Esophagus muscularis mucosa (tissue), 4 donors: Measurements from ENCODE around the gene EFNB3. TPM values are rescaled to one million over a fixed set of nuclear protein-coding genes. Genes with fewer than 3 reads are reported as not detected.

Experiments used
- DNase-seq: peaks from one replicate; pipeline ENCODE4 v3.0.0-alpha.2; 2017; ENCODE audit errors: extremely low spot score
- H3K27ac ChIP-seq, 4 donors: fragments of 200-600 bp; sonication (generic); replicated peaks in 1 of 4; 1 replicate in 3 of 4; 2 replicates in 1 of 4; pipeline ENCODE4 v1.5.1; 2016 to 2019; ENCODE audit warnings: mild to moderate bottlenecking in 1 of 4
- H3K27me3 ChIP-seq, 4 donors: fragments of 200-600 bp; sonication (generic); one replicate each; pipeline versions ENCODE4 v1.5.1 to v1.6.0; 2016 to 2019
- H3K36me3 ChIP-seq, 4 donors: fragments of 200-600 bp; sonication (generic); one replicate each; pipeline ENCODE4 v1.5.1; 2016 to 2019
- H3K4me1 ChIP-seq, 4 donors: fragments of 200-600 bp; sonication (generic); one replicate each; pipeline ENCODE4 v1.5.1; 2016 to 2019
- H3K4me3 ChIP-seq, 4 donors: fragments of 200-600 bp; sonication (generic); 1 replicate in 2 of 4; 2 replicates in 2 of 4; pipeline ENCODE4 v1.5.1; 2016 to 2019; ENCODE audit warnings: mild to moderate bottlenecking in 4 of 4, moderate library complexity in 1 of 4
- H3K9me3 ChIP-seq, 4 donors: fragments of 200-600 bp; sonication (generic); 1 replicate in 3 of 4; 2 replicates in 1 of 4; pipeline ENCODE4 v1.5.1; 2016 to 2019
- CTCF ChIP-seq, 3 experiments: fragments of 200-600 bp in 2 of 3; fragments of 450-650 bp in 1 of 3; sonication (generic) in 2 of 3; IDR thresholded peaks; one replicate each; pipeline ENCODE4 v1.5.1; 2017 to 2019; ENCODE audit warnings: antibody characterized with exemption in 3 of 3, mild to moderate bottlenecking in 2 of 3, moderate library complexity in 1 of 3
- EP300 ChIP-seq: sonication (generic); formaldehyde crosslinking; IDR thresholded peaks from one replicate; pipeline ENCODE4 v1.6.1; 2017; ENCODE audit warnings: antibody characterized with exemption
- POLR2A ChIP-seq: fragments of 450-650 bp; IDR thresholded peaks from one replicate; pipeline ENCODE4 v1.6.1; 2017; ENCODE audit warnings: antibody characterized with exemption, moderate library complexity, mild to moderate bottlenecking, low read depth
- POLR2AphosphoS5 ChIP-seq, 2 donors: sonication (generic); formaldehyde crosslinking; IDR thresholded peaks; one replicate each; pipeline ENCODE4 v1.6.1; 2017; ENCODE audit warnings: antibody characterized with exemption in 2 of 2
- WGBS: methylation state at CpG from one replicate; pipeline ENCODE4 v1.1.5; 2018; 5-methylcytosine and 5-hydroxymethylcytosine counted together
- intact Hi-C: fragments of 100-400 bp; cut with DNase I; formaldehyde crosslinking; loops from one replicate; pipeline ENCODE4 v1.15.1; 2023
- total RNA-seq, 4 donors: library from RNA; depleted of rRNA; stranded (reverse); fragments of >200 nt; gene quantifications; one replicate each; pipeline versions ENCODE4 v1.1.0 to v1.2.1, GENCODE V29; 2016

EFNB3 gene
- total RNA-seq, 4 donors from 2014 or later, result 0.17 to 0.42 (median 0.33) TPM

- no peaks in the 10 kb centered on the region for H3K36me3 ChIP-seq
- no peak overlapping the region for H3K27ac ChIP-seq
- H3K4me1 ChIP-seq, result no peaks in the 10 kb centered on the region
- WGBS, result 89% methylated on average over 14 of the region's 14 CpGs
- no peaks in the 10 kb centered on the region for H3K9me3 ChIP-seq
- no peak for DNase-seq
- intact Hi-C loops, result no loop called here
- TF ChIP-seq POLR2A (no peak), EP300 (no peak), CTCF (IDR thresholded peaks at IDR 0.05) (no peak), POLR2AphosphoS5 (IDR thresholded peaks at IDR 0.05) (no peak)
- no peaks in the 10 kb centered on the region for H3K27me3 ChIP-seq
- H3K4me3 ChIP-seq, result no peak overlapping the region
These were observed 52.0 kb downstream of the EFNB3 start for GRCh38 chr17:7756968-7757367.

Other genes starting within 250 kb of the EFNB3 start
- 100 to 1,000 TPM in 2 of 4 donors, 10 to 100 TPM in 2; 57.5 to 113 (median 87.7) TPM for gene ZBTB4, start 225.6 kb upstream of the EFNB3 start, total RNA-seq
- not detected for gene SLC35G6, start 223.8 kb upstream of the EFNB3 start, total RNA-seq
- gene POLR2A, start 220.8 kb upstream of the EFNB3 start, total RNA-seq, result 10 to 100 TPM; 29.5 to 66.4 (median 46.9) TPM
- gene TNFSF12, start 156.1 kb upstream of the EFNB3 start, total RNA-seq, result 100 to 1,000 TPM; 102 to 136 (median 122) TPM
- gene TNFSF13, start 146.5 kb upstream of the EFNB3 start, total RNA-seq, result 10 to 100 TPM; 13.4 to 25.8 (median 22.4) TPM
- 10 to 100 TPM; 54.0 to 79.1 (median 72.4) TPM for gene SENP3, start 143.3 kb upstream of the EFNB3 start, total RNA-seq
- gene CD68, start 125.6 kb upstream of the EFNB3 start, total RNA-seq, result 10 to 100 TPM; 34.5 to 70.7 (median 44.7) TPM
- gene MPDU1, start 121.3 kb upstream of the EFNB3 start, total RNA-seq, result 10 to 100 TPM; 26.0 to 50.4 (median 31.5) TPM
- 10 to 100 TPM in 2 of 4 donors, 1 to 10 TPM in 2; 2.9 to 14.6 (median 10.9) TPM for gene SOX15, start 115.1 kb upstream of the EFNB3 start, total RNA-seq
- 10 to 100 TPM; 38.2 to 65.8 (median 50.2) TPM for gene FXR2, start 90.3 kb upstream of the EFNB3 start, total RNA-seq
- gene SAT2, start 77.4 kb upstream of the EFNB3 start, total RNA-seq, result 10 to 100 TPM; 54.0 to 71.4 (median 64.2) TPM
- gene SHBG, start 75.1 kb upstream of the EFNB3 start, total RNA-seq, result under 1 TPM in 1 of 4 donors, not detected in 3; 0.83 TPM
- gene ATP1B2, start 54.3 kb upstream of the EFNB3 start, total RNA-seq, result 1 to 10 TPM; 1.6 to 2.9 (median 2.2) TPM
- 10 to 100 TPM; 14.9 to 18.3 (median 16.1) TPM for gene TP53, start 17.7 kb upstream of the EFNB3 start, total RNA-seq
- 1 to 10 TPM; 3.3 to 6.4 (median 3.8) TPM for gene WRAP53, start 16.7 kb upstream of the EFNB3 start, total RNA-seq
- gene DNAH2, start 12.5 kb downstream of the EFNB3 start, total RNA-seq, result under 1 TPM; under 0.01 to 0.17 (median 0.06) TPM
- 100 to 1,000 TPM in 1 of 4 donors, 10 to 100 TPM in 3; 10.8 to 101 (median 15.1) TPM for gene KDM6B, start 129.0 kb downstream of the EFNB3 start, total RNA-seq
- 10 to 100 TPM; 13.3 to 45.9 (median 42.5) TPM for gene TMEM88, start 149.9 kb downstream of the EFNB3 start, total RNA-seq
- gene NAA38, start 152.4 kb downstream of the EFNB3 start, total RNA-seq, result 100 to 1,000 TPM in 2 of 4 donors, 10 to 100 TPM in 2; 61.4 to 110 (median 102) TPM
- 10 to 100 TPM; 11.6 to 14.9 (median 12.0) TPM for gene CYB5D1, start 152.8 kb downstream of the EFNB3 start, total RNA-seq
- gene CHD3, start 183.6 kb downstream of the EFNB3 start, total RNA-seq, result 100 to 1,000 TPM in 3 of 4 donors, 10 to 100 TPM in 1; 82.7 to 139 (median 111) TPM
- 10 to 100 TPM in 1 of 4 donors, 1 to 10 TPM in 3; 2.1 to 29.2 (median 5.7) TPM for gene RNF227, start 211.1 kb downstream of the EFNB3 start, total RNA-seq
- gene KCNAB3, start 224.7 kb downstream of the EFNB3 start, total RNA-seq, result 1 to 10 TPM in 1 of 4 donors, under 1 TPM in 3; 0.23 to 1.2 (median 0.41) TPM
- 10 to 100 TPM; 36.3 to 68.8 (median 43.1) TPM for gene TRAPPC1, start 226.7 kb downstream of the EFNB3 start, total RNA-seq
- 10 to 100 TPM; 14.4 to 20.0 (median 16.9) TPM for gene CNTROB, start 227.0 kb downstream of the EFNB3 start, total RNA-seq